ENCODE data around the gene RHO.
A peak's percentile ranks its signal among the peaks of the same experiment; 100 is the strongest.

Gene RHO

DNA sequence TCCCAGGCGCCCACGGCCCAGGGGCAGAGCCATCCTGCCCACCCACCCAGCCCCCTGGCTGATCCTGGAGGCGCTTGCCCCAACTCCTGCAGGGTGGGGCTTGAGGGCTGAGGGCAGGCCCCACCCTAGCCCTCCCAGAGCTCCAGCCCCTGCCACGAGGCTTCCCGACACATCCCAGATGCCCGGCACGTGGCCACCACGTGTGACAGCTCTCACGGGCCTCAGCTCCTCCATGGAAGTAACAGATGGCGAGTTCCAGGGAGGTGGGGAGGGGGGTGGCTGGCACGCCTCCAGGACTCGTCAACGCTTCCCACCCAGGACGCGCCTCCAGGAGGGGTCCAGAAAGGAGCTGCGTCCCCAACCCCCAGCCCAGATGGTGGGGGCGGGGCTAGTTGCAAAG, 48.9 kb downstream of the RHO start:
- no peak for TF ChIP-seq FOXP2 (optimal IDR thresholded peaks at IDR 0.05; ENCODE audit: control extremely low read depth, extremely low read length, insufficient read depth)
- TF ChIP-seq POLR2AphosphoS5 (IDR thresholded peaks at IDR 0.05; ENCODE audit: borderline replicate concordance, low read depth, low read length): no peak
- no peak for TF ChIP-seq EZH2 (IDR thresholded peaks at IDR 0.05)
- Histone ChIP-seq H3K9ac (ENCODE audit: insufficient read length) (no peak overlapping the region), H3K36me3 (ENCODE audit: insufficient read depth, low read length) (peaks cover 8% of the 10 kb centered on the region), H3K4me3 (no peak overlapping the region), H3K9me3 (ENCODE audit: low read depth, low read length) (no peaks in the 10 kb centered on the region), H3K27ac (peak overlapping the region; percentile 80; the same call in 1 of the 2 replicates)
- no peak for DNase-seq (ENCODE audit: low read depth, low spot score)

DNA sequence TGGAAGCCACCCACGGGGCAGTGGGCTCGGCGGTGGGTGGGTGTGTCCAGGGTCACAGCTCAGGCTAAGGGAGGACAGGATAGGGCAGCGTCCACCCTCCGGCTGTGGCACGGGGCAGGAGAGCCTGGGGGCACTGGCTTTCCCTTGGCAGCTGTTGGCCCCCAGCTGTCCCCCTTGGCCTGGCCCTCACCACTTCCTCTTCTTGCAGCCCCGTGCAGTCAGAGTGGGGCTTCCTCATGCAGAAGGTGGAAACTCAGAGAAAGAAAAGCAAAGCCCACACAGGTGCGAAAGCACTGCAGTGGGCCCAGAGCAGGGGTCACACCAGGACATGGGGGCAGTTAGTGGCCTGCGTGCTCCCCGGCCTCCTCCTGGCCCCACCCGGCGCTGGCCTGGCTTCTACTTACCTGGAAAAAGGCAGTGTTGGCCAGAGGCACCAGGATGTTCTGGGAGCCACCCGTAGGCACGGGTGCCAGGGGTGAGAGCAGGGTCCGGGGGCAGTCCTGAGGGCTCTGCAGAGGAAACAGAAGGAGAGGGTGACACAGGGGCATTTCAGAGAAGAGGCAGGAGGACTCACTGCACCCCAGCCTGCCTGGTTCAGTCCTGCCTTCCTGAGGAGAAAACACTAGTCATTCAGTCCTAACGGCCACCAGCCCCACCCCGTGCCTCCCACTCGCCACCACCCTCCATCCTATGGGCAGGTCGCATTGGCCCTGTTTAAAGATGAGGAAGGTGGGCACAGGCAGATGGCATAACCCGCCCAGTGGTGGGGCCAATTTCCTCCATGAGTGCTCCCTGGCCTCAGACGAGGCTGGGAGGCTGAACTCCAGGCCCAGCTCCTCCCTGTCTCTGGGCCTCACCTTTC, 49.7 kb downstream of the RHO start:
- Histone ChIP-seq H3K27ac (peak overlapping the region; percentile 57), H3K9ac (ENCODE audit: insufficient read length) (no peak overlapping the region), H3K4me3 (no peak overlapping the region), H3K9me3 (ENCODE audit: low read depth, low read length) (no peaks in the 10 kb centered on the region), H3K36me3 (ENCODE audit: insufficient read depth, low read length) (peaks cover 11% of the 10 kb centered on the region)
- TF ChIP-seq POLR2AphosphoS5 (IDR thresholded peaks at IDR 0.05; ENCODE audit: borderline replicate concordance, low read depth, low read length) (no peak), FOXP2 (optimal IDR thresholded peaks at IDR 0.05; ENCODE audit: control extremely low read depth, extremely low read length, insufficient read depth) (no peak), EZH2 (IDR thresholded peaks at IDR 0.05) (no peak)
- no peak for DNase-seq (ENCODE audit: low read depth, low spot score)

DNA sequence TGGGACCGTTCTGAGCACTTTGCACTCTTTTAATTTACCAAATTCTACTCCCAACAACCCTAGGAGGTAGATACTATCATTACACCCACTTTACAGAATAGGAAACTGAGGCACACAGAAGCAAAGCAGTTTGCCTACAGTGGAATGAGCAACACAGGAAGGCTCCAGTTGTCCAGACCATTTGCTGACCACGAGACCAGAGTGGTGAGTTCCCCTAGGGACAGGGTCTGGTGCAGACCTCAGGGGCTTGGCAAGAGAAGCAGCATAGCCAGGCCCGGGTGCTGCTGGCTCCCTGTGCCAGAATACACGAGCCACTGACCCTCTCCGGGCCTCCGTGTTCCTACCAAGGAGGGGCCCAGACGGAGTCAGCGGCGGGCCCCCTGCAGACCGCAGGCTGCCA, 51.6 kb downstream of the RHO start:
- H3K4me3 ChIP-seq: no peak overlapping the region
- no peak for TF ChIP-seq EZH2 (IDR thresholded peaks at IDR 0.05)
- TF ChIP-seq POLR2AphosphoS5 (IDR thresholded peaks at IDR 0.05; ENCODE audit: borderline replicate concordance, low read depth, low read length): no peak
- no peak for TF ChIP-seq FOXP2 (optimal IDR thresholded peaks at IDR 0.05; ENCODE audit: control extremely low read depth, extremely low read length, insufficient read depth)
- no peak overlapping the region for H3K9ac ChIP-seq (ENCODE audit: insufficient read length)
- H3K9me3 ChIP-seq (ENCODE audit: low read depth, low read length): no peaks in the 10 kb centered on the region
- no peak for DNase-seq (ENCODE audit: low read depth, low spot score)
- no peak overlapping the region for H3K27ac ChIP-seq
- peaks cover 18% of the 10 kb centered on the region for H3K36me3 ChIP-seq (ENCODE audit: insufficient read depth, low read length)

DNA sequence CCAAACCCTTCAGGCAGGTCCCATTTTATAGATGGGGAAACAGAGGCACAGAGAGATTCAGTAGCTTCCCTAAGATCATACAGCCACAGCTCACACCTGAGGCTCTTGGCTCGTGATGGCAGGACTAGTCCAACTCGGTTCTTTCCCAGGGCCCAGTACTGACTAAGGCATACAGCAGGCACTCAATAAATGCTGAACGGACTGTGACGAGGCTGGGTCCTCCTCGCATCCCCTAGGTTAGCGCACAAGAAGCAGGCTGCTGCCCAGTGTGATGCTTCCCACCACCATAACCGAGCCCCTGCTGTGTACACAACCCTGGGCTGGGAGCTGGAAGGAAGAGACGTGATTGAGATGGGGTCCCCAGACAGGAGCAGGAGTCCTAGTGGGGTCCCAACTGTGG, 53.2 kb downstream of the RHO start:
- DNase-seq (ENCODE audit: low read depth, low spot score): no peak
- H3K4me3 ChIP-seq: no peak overlapping the region
- H3K27ac ChIP-seq: no peak overlapping the region
- TF ChIP-seq POLR2AphosphoS5 (IDR thresholded peaks at IDR 0.05; ENCODE audit: borderline replicate concordance, low read depth, low read length): no peak
- no peak for TF ChIP-seq EZH2 (IDR thresholded peaks at IDR 0.05)
- no peaks in the 10 kb centered on the region for H3K9me3 ChIP-seq (ENCODE audit: low read depth, low read length)
- peaks cover 22% of the 10 kb centered on the region for H3K36me3 ChIP-seq (ENCODE audit: insufficient read depth, low read length)
- no peak overlapping the region for H3K9ac ChIP-seq (ENCODE audit: insufficient read length)

DNA sequence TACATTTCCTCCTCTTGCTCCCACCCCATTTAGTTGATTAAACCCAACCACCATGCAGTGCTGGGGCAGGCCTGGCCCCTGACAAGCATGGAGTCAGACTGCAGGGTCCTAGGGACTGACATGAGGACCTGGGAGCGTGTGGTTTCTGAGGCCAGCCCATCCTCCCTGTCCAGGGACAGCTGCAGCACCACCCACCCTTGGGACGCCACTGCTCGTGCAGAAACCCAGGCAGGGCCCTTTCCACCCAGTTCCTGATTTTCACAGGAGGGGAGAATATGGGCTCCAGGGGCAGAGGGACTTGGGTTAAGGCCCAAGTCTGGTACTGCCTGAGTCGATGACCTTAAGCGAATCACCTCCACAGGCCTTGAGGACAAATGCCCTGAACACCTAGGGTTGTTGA, 54.4 kb downstream of the RHO start:
- TF ChIP-seq POLR2AphosphoS5 (IDR thresholded peaks at IDR 0.05; ENCODE audit: borderline replicate concordance, low read depth, low read length): no peak
- no peak for TF ChIP-seq EZH2 (IDR thresholded peaks at IDR 0.05)
- no peak for TF ChIP-seq FOXP2 (optimal IDR thresholded peaks at IDR 0.05; ENCODE audit: control extremely low read depth, extremely low read length, insufficient read depth)
- H3K4me3 ChIP-seq: no peak overlapping the region
- no peak overlapping the region for H3K9ac ChIP-seq (ENCODE audit: insufficient read length)
- DNase-seq (ENCODE audit: low read depth, low spot score): no peak
- H3K9me3 ChIP-seq (ENCODE audit: low read depth, low read length): no peaks in the 10 kb centered on the region
- H3K27ac ChIP-seq: peak overlapping the region; percentile 10; the same call in 1 of the 2 replicates
- peaks cover 18% of the 10 kb centered on the region for H3K36me3 ChIP-seq (ENCODE audit: insufficient read depth, low read length)

DNA sequence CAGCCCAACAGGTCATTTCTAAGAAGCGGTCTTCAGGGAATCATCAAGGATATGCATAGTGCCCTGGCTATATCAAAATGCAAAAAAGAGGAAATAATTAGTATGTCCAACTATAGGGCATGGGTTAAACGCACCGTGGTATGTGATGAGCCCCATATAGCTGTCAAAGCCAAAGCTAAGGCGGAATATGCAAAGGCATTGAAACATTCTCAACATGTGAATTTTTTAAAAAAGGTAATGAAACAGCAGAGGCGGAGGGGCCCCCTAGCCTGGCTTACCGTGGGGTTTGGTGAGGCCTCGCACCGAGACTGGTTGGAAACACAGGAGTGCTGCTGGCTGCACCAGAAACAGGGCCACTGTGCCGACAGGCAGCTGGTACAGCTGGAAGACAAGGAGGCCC, 54.9 kb downstream of the RHO start:
- H3K27ac ChIP-seq: peak overlapping the region; percentile 10; the same call in 1 of the 2 replicates
- H3K9ac ChIP-seq (ENCODE audit: insufficient read length): no peak overlapping the region
- no peak overlapping the region for H3K4me3 ChIP-seq
- no peak for TF ChIP-seq EZH2 (IDR thresholded peaks at IDR 0.05)
- TF ChIP-seq POLR2AphosphoS5 (IDR thresholded peaks at IDR 0.05; ENCODE audit: borderline replicate concordance, low read depth, low read length): no peak
- no peak for TF ChIP-seq FOXP2 (optimal IDR thresholded peaks at IDR 0.05; ENCODE audit: control extremely low read depth, extremely low read length, insufficient read depth)
- DNase-seq (ENCODE audit: low read depth, low spot score): no peak
- H3K36me3 ChIP-seq (ENCODE audit: insufficient read depth, low read length): peaks cover 14% of the 10 kb centered on the region; the same call in 1 of the 2 replicates
- no peaks in the 10 kb centered on the region for H3K9me3 ChIP-seq (ENCODE audit: low read depth, low read length)

DNA sequence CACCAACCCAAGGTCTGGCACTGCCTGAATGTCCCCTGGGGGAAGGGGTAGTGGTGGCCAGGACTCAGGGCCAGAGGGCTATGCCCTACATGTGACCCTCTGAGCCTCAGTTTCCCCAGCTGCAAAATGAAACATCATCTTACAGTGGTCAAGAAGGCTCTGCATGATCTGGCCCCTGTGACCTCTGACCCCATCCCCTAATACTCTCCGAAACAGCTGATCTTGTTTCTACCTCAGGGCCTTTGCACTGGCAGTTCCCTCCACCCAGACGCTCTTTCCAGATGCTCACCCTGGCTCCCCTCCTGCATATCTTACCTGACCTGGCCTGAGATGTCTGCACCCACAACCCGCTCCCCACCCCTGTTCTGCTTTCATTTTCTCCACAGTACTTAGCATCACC, 56.2 kb downstream of the RHO start:
- Histone ChIP-seq H3K9me3 (ENCODE audit: low read depth, low read length) (no peaks in the 10 kb centered on the region), H3K36me3 (ENCODE audit: insufficient read depth, low read length) (peaks cover 14% of the 10 kb centered on the region; the same call in 1 of the 2 replicates), H3K27ac (no peak overlapping the region), H3K4me3 (no peak overlapping the region), H3K9ac (ENCODE audit: insufficient read length) (no peak overlapping the region)
- DNase-seq (ENCODE audit: low read depth, low spot score): no peak
- TF ChIP-seq EZH2 (IDR thresholded peaks at IDR 0.05): no peak
- TF ChIP-seq POLR2AphosphoS5 (IDR thresholded peaks at IDR 0.05; ENCODE audit: borderline replicate concordance, low read depth, low read length): no peak
- TF ChIP-seq FOXP2 (optimal IDR thresholded peaks at IDR 0.05; ENCODE audit: control extremely low read depth, extremely low read length, insufficient read depth): no peak
